Endothelial cell of umbilical vein (primary cell): ENCODE measurements around the gene EPS8. TPM values are rescaled to one million over a fixed set of nuclear protein-coding genes. Genes with fewer than 3 reads are reported as not detected.

Experiments used
- BruUV-seq: library from RNA; stranded (reverse); fragments of 400-500 nt; replicated peaks from 2 replicates; lab custom pipeline; 2021; lab: Mats Ljungman, UMichigan
- CTCF ChIA-PET: fragments of 300-600, 350-600 bp; sonication (Branson Sonifier 250); formaldehyde crosslinking; loops from one replicate; lab custom pipeline; 2021; ENCODE audit warnings: antibody characterized with exemption, inconsistent platforms; lab: Charles Lee
- POLR2A ChIA-PET: fragments of 300-600, 350-600 bp; sonication (Branson Sonifier 250); formaldehyde crosslinking; loops from one replicate; lab custom pipeline; 2021; ENCODE audit warnings: antibody characterized with exemption, inconsistent platforms; lab: Charles Lee
- DNase-seq: peaks from one replicate; pipeline ENCODE4 v3.0.0-alpha.2; 2011; ENCODE audit warnings: low read depth, low spot score
- FAIRE-seq: peaks from 2 replicates; lab custom pipeline; 2011; peaks lifted over from hg19 to GRCh38; lab: Jason Lieb, UNC
- H2AFZ ChIP-seq: 2 replicates; pipeline ENCODE4 v1.6.0; 2012; ENCODE audit warnings: low read depth, low read length, control low read depth, inconsistent platforms
- H3K27ac ChIP-seq: 2 replicates; pipeline ENCODE4 v1.5.1; 2011; ENCODE audit warnings: low read depth, mild to moderate bottlenecking, control low read depth, low read length, moderate library complexity; ENCODE audit not compliant: insufficient read depth
- H3K27me3 ChIP-seq, 2 experiments: 2 replicates each; pipeline versions ENCODE4 v1.6.0 to v1.6.1; 2011; ENCODE audit warnings: low read length in 2 of 2, mixed read lengths in 1 of 2; ENCODE audit not compliant: control insufficient read depth in 2 of 2, insufficient read depth in 2 of 2
- H3K36me3 ChIP-seq, 2 experiments: 2 replicates in 1 of 2; 3 replicates in 1 of 2; pipeline ENCODE4 v1.5.1; 2011; ENCODE audit warnings: low read length in 2 of 2, mild to moderate bottlenecking in 1 of 2, moderate library complexity in 1 of 2; ENCODE audit not compliant: control insufficient read depth in 2 of 2, insufficient read depth in 2 of 2; ENCODE audit errors: extremely low read depth in 1 of 2
- H3K4me1 ChIP-seq: 3 replicates; pipeline ENCODE4 v1.5.1; 2011; ENCODE audit warnings: mild to moderate bottlenecking, low read length; ENCODE audit not compliant: control insufficient read depth, insufficient read depth; ENCODE audit errors: extremely low read depth
- H3K4me2 ChIP-seq: 2 replicates; pipeline ENCODE4 v1.6.1; 2011; ENCODE audit warnings: low read length, control low read depth, mixed read lengths; ENCODE audit not compliant: insufficient read depth
- H3K4me3 ChIP-seq, 3 experiments: fragments of 200-600 bp in 1 of 3; sonication (generic), shearing (Covaris generic) in 1 of 3; replicated peaks in 1 of 3; 2 replicates each; pipeline ENCODE4 v1.5.1; 2011 to 2016; ENCODE audit warnings: control low read depth in 3 of 3, low read length in 3 of 3, mild to moderate bottlenecking in 2 of 3, inconsistent platforms in 1 of 3, low read depth in 1 of 3, moderate library complexity in 1 of 3; ENCODE audit not compliant: insufficient read depth in 1 of 3
- H3K79me2 ChIP-seq: 2 replicates; pipeline ENCODE4 v1.6.0; 2012; ENCODE audit warnings: low read length, inconsistent platforms; ENCODE audit not compliant: control insufficient read depth, insufficient read depth
- H3K9ac ChIP-seq: replicated peaks from 2 replicates; pipeline ENCODE3; 2011; ENCODE audit warnings: low read length, control low read depth; ENCODE audit not compliant: insufficient read depth; ENCODE audit errors: extremely low read depth
- H3K9me1 ChIP-seq: replicated peaks from 3 replicates; pipeline ENCODE4 v1.6.0; 2011; ENCODE audit warnings: mild to moderate bottlenecking, low read length; ENCODE audit not compliant: control insufficient read depth, insufficient read depth; ENCODE audit errors: extremely low read depth
- H3K9me3 ChIP-seq: replicated peaks from 2 replicates; pipeline ENCODE4 v1.5.1; 2012; ENCODE audit warnings: low read length, inconsistent platforms; ENCODE audit not compliant: control insufficient read depth, insufficient read depth
- H4K20me1 ChIP-seq: replicated peaks from 2 replicates; pipeline ENCODE3; 2011; ENCODE audit warnings: mild to moderate bottlenecking, low read length; ENCODE audit not compliant: control insufficient read depth, insufficient read depth; ENCODE audit errors: extremely low read depth
- CTCF ChIP-seq, 2 donors: IDR thresholded peaks; 1 replicate in 1 of 2; 2 replicates in 1 of 2; pipeline ENCODE4 v1.5.1; 2011; ENCODE audit warnings: low read length in 2 of 2, mild to moderate bottlenecking in 2 of 2, moderate library complexity in 2 of 2, control low read depth in 1 of 2, inconsistent platforms in 1 of 2, low read depth in 1 of 2; ENCODE audit not compliant: insufficient read depth in 1 of 2; ENCODE audit errors: extremely low read depth in 1 of 2
- EZH2 ChIP-seq: IDR thresholded peaks from 2 replicates; pipeline ENCODE4 v1.6.1; 2012; ENCODE audit warnings: borderline replicate concordance, low read depth, mild to moderate bottlenecking, moderate library complexity, low read length, inconsistent platforms; ENCODE audit not compliant: severe bottlenecking
- FOS ChIP-seq: IDR thresholded peaks from 2 replicates; pipeline ENCODE4 v1.6.1; 2011; ENCODE audit warnings: mild to moderate bottlenecking, low read length, moderate library complexity, borderline replicate concordance; ENCODE audit not compliant: insufficient read depth
- GATA2 ChIP-seq: IDR thresholded peaks from 2 replicates; pipeline ENCODE4 v1.7.0; 2011; ENCODE audit warnings: low read depth, mild to moderate bottlenecking, moderate library complexity, mixed read lengths, low read length; ENCODE audit not compliant: insufficient read length, insufficient read depth
- JUN ChIP-seq: IDR thresholded peaks from 2 replicates; pipeline ENCODE4 v1.6.1; 2011; ENCODE audit warnings: borderline replicate concordance, low read depth; ENCODE audit not compliant: insufficient read length, insufficient read depth
- MAX ChIP-seq: IDR thresholded peaks from 2 replicates; pipeline ENCODE4 v1.6.1; 2011; ENCODE audit not compliant: insufficient read depth, insufficient read length
- MYC ChIP-seq: IDR thresholded peaks from one replicate; pipeline ENCODE4 v1.6.1; 2011; ENCODE audit warnings: mild to moderate bottlenecking, low read depth, low read length
- POLR2A ChIP-seq: IDR thresholded peaks from 2 replicates; pipeline ENCODE4 v1.6.1; 2012; ENCODE audit warnings: low read depth, mild to moderate bottlenecking, control low read depth, low read length
- POLR2AphosphoS5 ChIP-seq: IDR thresholded peaks from 2 replicates; pipeline ENCODE4 v1.6.1; 2012; ENCODE audit warnings: low read depth, mild to moderate bottlenecking, control low read depth, low read length, moderate library complexity; ENCODE audit not compliant: insufficient read depth
- dilution Hi-C: fragments of 300-500 bp; cut with MboI; formaldehyde crosslinking; loops from one replicate; pipeline ENCODE4 v1.15.0; 2019; ENCODE audit warnings: low sequenced_read_pairs; ENCODE audit not compliant: extremely low pct_ligation_motif_present
- intact Hi-C: fragments of 100-400 bp; cut with micrococcal nuclease; formaldehyde crosslinking; loops from one replicate; pipeline ENCODE4 v1.10.0; 2022
- polyA plus RNA-seq, 4 experiments: library from polyadenylated mRNA; depleted of rRNA in 3 of 4; stranded (reverse) in 3 of 4; unstranded in 1 of 4; fragments of >200 nt; gene quantifications; 2 replicates each; pipeline versions ENCODE4 v1.2.1 to v1.2.3, GENCODE V29; 2011 to 2012; ENCODE audit warnings: missing spikeins in 1 of 4
- total RNA-seq: library from RNA; stranded (reverse); gene quantifications from 2 replicates; pipeline ENCODE4 v1.2.3, GENCODE V29; 2021

The EPS8 gene
- total and polyA plus RNA-seq, 2 donors (not counting 3 experiments of a cell fraction or from before 2014, with no cell fraction given) = 8.4 to 11.9 TPM

- no peak overlapping the region for H3K9ac ChIP-seq
- dilution Hi-C loops = no loop called here
- intact Hi-C loops = no loop called here
- H3K4me2 ChIP-seq = no peak overlapping the region
- H3K4me3 ChIP-seq = no peak overlapping the region
- H4K20me1 ChIP-seq = no peaks in the 10 kb centered on the region
- no peaks in the 10 kb centered on the region for H3K36me3 ChIP-seq
- H3K9me1 ChIP-seq = no peaks in the 10 kb centered on the region
- H3K9me3 ChIP-seq = no peaks in the 10 kb centered on the region
- DNase-seq (no peak), FAIRE-seq (no peak)
- no peak overlapping the region for H2AFZ ChIP-seq
- POLR2A ChIA-PET = no interaction called here
- TF ChIP-seq POLR2AphosphoS5 = no peak
- no peak for TF ChIP-seq GATA2
- no peak for TF ChIP-seq MYC
- TF ChIP-seq FOS = no peak
- no peak for TF ChIP-seq MAX
- no peak for TF ChIP-seq JUN
- no peak for TF ChIP-seq CTCF (IDR thresholded peaks at IDR 0.05; ENCODE audit: extremely low read depth in 1 of 2, insufficient read depth in 1 of 2, low read depth in 1 of 2, low read length in 2 of 2)
- no peak for TF ChIP-seq EZH2
- no peak for TF ChIP-seq POLR2A
- BruUV-seq = no TSS peak
- CTCF ChIA-PET = no interaction called here
- no peaks in the 10 kb centered on the region for H3K27me3 ChIP-seq
- no peaks in the 10 kb centered on the region for H3K79me2 ChIP-seq
- H3K27ac ChIP-seq = no peak overlapping the region
- no peaks in the 10 kb centered on the region for H3K4me1 ChIP-seq
Observed at GRCh38 chr12:15818418-15818817, 29.2 kb upstream of the EPS8 start.
